Fibroblast of lung (primary cell): Measurements from ENCODE around the gene PLS3.

ENCODE experiments used
- CTCF ChIP-seq, 2 donors: IDR thresholded peaks in 1 of 2; conservative IDR thresholded peaks in 1 of 2; 1 replicate in 1 of 2; 2 replicates in 1 of 2; pipeline ENCODE4 v1.5.1; 2011 to 2012; ENCODE audit warnings: low read length in 2 of 2, control low read depth in 1 of 2, inconsistent platforms in 1 of 2, low read depth in 1 of 2, mild to moderate bottlenecking in 1 of 2
- EZH2 ChIP-seq: IDR thresholded peaks from 2 replicates; pipeline ENCODE4 v1.5.1; 2012; ENCODE audit warnings: low read length, control low read depth, mild to moderate bottlenecking; ENCODE audit errors: missing control alignments

- TF ChIP-seq CTCF (conservative IDR thresholded peaks at IDR 0.05 in 1 of 2, IDR thresholded peaks at IDR 0.05 in 1 of 2; ENCODE audit: low read depth in 1 of 2, low read length in 2 of 2) = no peak
- no peak for TF ChIP-seq EZH2
Measured at GRCh38 chrX:115650449-115650848, 89.5 kb downstream of the PLS3 start.
